GM12872 (cell line): Measurements from ENCODE around the gene CDH9.

Experiments used
- CTCF ChIP-seq: IDR thresholded peaks from 3 replicates; pipeline ENCODE4 v1.5.1; 2011; ENCODE audit warnings: low read depth, mild to moderate bottlenecking, low read length, moderate library complexity; ENCODE audit not compliant: insufficient read depth

CDH9 gene

GRCh38 chr5:27009540-27009915 lies 28.9 kb downstream of the CDH9 start:
- TF ChIP-seq CTCF, result no peak

- no peak for TF ChIP-seq CTCF
These were observed 29.5 kb downstream of the CDH9 start for GRCh38 chr5:27008604-27009539.

GRCh38 chr5:27007121-27007520 lies 31.3 kb downstream of the CDH9 start:
- no peak for TF ChIP-seq CTCF

GRCh38 chr5:26986985-26987384 lies 51.4 kb downstream of the CDH9 start:
- no peak for TF ChIP-seq CTCF

DNA sequence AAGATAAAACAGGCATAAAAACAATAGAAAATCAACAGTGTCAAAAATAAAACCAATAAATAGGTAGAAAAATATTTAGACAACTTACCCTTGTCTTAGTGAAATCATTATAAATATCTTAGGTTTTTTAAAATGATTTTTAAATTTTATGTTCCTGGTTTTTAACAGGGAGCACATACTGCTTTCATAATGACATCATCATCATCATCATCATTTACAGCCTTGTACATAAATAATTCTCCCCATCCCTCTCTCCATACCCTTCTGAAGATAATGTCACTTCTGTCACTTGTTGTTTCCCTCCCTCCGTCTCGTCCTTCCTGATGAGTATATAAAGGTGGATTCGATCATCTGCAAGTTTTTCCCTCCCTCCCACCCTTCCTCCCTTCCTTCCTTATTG lies 56.6 kb downstream of the CDH9 start:
- no peak for TF ChIP-seq CTCF

DNA sequence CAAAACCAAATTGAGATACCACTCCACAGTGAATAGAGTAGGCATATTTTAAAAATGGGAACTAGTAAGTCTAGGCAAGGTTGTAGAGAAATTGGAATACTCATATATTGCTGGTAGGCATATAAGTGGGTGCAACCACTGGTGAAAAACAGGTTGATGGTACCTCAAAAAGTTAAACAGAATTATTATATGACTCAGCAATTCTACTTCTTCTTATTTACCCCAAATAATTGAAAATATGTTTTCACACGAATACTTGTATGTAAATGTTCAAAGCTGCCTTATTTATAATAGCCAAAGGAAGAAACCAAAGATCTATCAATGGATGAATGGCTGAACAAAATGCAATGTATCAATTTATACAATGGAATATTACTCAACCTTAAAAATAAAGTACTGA lies 79.1 kb downstream of the CDH9 start:
- TF ChIP-seq CTCF, result no peak

GRCh38 chr5:26955161-26955560 lies 83.2 kb downstream of the CDH9 start:
- no peak for TF ChIP-seq CTCF
